HepG2 (cell line): ENCODE results near the gene TYROBP. TPM values are rescaled to one million over a fixed set of nuclear protein-coding genes. Genes with fewer than 3 reads are reported as not detected.
A peak's percentile ranks its signal among the peaks of the same experiment; 100 is the strongest.

Experiments
- ARNT2 ChIP-seq: sonication (generic); formaldehyde crosslinking; IDR thresholded peaks from 2 replicates; pipeline ENCODE4 v1.8.0; 2022; ENCODE audit warnings: mild to moderate bottlenecking, low read depth, missing genetic modification reagents, moderate library complexity
- HBP1 ChIP-seq: IDR thresholded peaks from 2 replicates; pipeline ENCODE4 v1.6.1; 2016; ENCODE audit warnings: low read depth, control low read depth
- MLX ChIP-seq: IDR thresholded peaks from 2 replicates; pipeline ENCODE4 v1.6.1; 2016
- MXD4 ChIP-seq: IDR thresholded peaks from 2 replicates; pipeline ENCODE4 v1.6.1; 2016; ENCODE audit warnings: mild to moderate bottlenecking, missing biosample characterization, missing genetic modification reagents
- PBX2 ChIP-seq: IDR thresholded peaks from 2 replicates; pipeline ENCODE4 v1.6.1; 2016; ENCODE audit warnings: control low read depth
- PRDM10 ChIP-seq: sonication (generic); formaldehyde crosslinking; IDR thresholded peaks from 2 replicates; pipeline ENCODE4 v1.4.0; 2020; ENCODE audit warnings: low read depth, missing genetic modification reagents
- SOX13 ChIP-seq, 3 experiments: fragments of 450-650 bp in 1 of 3; sonication (generic) in 1 of 3; formaldehyde crosslinking in 1 of 3; IDR thresholded peaks in 2 of 3; conservative IDR thresholded peaks in 1 of 3; 2 replicates each; pipeline versions ENCODE4 v1.5.0 to v1.6.1; 2016 to 2020; ENCODE audit warnings: antibody characterized with exemption in 1 of 3, mild to moderate bottlenecking in 1 of 3, missing compliant biosample characterization in 1 of 3, missing genetic modification reagents in 1 of 3, moderate library complexity in 1 of 3
- TGIF2 ChIP-seq: IDR thresholded peaks from 2 replicates; pipeline ENCODE4 v1.6.1; 2016; ENCODE audit warnings: control low read depth, missing compliant biosample characterization
- ZBED4 ChIP-seq: sonication (generic); formaldehyde crosslinking; IDR thresholded peaks from 2 replicates; pipeline ENCODE4 v1.4.0; 2020; ENCODE audit warnings: missing genetic modification reagents, borderline replicate concordance
- ZBTB39 ChIP-seq: sonication (generic); formaldehyde crosslinking; IDR thresholded peaks from 2 replicates; pipeline ENCODE4 v1.5.0; 2020; ENCODE audit warnings: missing genetic modification reagents
- ZKSCAN5 ChIP-seq: sonication (generic); formaldehyde crosslinking; IDR thresholded peaks from 2 replicates; pipeline ENCODE4 v1.5.1; 2020; ENCODE audit warnings: mild to moderate bottlenecking, missing genetic modification reagents
- ZNF776 ChIP-seq: sonication (generic); formaldehyde crosslinking; IDR thresholded peaks from 2 replicates; pipeline ENCODE4 v1.4.0; 2020; ENCODE audit warnings: mild to moderate bottlenecking, missing genetic modification reagents
- ZNF850 ChIP-seq: sonication (generic); formaldehyde crosslinking; conservative IDR thresholded peaks from 2 replicates; pipeline ENCODE4 v1.9.0; 2021; ENCODE audit warnings: mild to moderate bottlenecking, missing genetic modification reagents
- polyA plus RNA-seq, 8 experiments: library from polyadenylated mRNA; depleted of rRNA in 3 of 8; stranded (reverse) in 7 of 8; unstranded in 1 of 8; fragments of >200 nt; fragmentation: Illumina TruSeq in 4 of 8; extraction: Trizol in 4 of 8; gene quantifications; 2 replicates each; pipeline versions ENCODE4 v1.2.1 to v1.2.3, GENCODE V29; 2011 to 2016; ENCODE audit warnings: low read depth in 4 of 8, missing spikeins in 1 of 8, mixed read lengths in 1 of 8; ENCODE audit not compliant: insufficient read depth in 1 of 8
- total RNA-seq, 5 experiments: library from RNA; depleted of rRNA; stranded (reverse); fragments of >200 nt; fragmentation: Illumina TruSeq; extraction: Trizol; gene quantifications; 2 replicates each; pipeline ENCODE4 v1.2.3, GENCODE V29; 2016; ENCODE audit warnings: low read depth in 1 of 5

TYROBP gene
- total and polyA plus RNA-seq, 2 of the 13 experiments (the other 11 are each of a cell fraction or from before 2014, with no cell fraction given), result not detected

- TF ChIP-seq SOX13 (IDR thresholded peaks at IDR 0.05), result no peak
- peak in 1 of 2 experiments; percentile 27; a peak in 1 of 4 replicates for TF ChIP-seq SOX13 (CRISPR knock-in tag; conservative IDR thresholded peaks at IDR 0.05 in 1 of 2, IDR thresholded peaks at IDR 0.05 in 1 of 2)
- no peak for TF ChIP-seq ZNF850
- no peak for TF ChIP-seq TGIF2 (CRISPR knock-in tag)
- no peak for TF ChIP-seq ZBTB39 (CRISPR knock-in tag)
- TF ChIP-seq MLX (CRISPR knock-in tag), result peak; percentile 86
- TF ChIP-seq ZBED4 (CRISPR knock-in tag), result peak; percentile 33; the same call in 1 of the 2 replicates
- TF ChIP-seq PBX2 (CRISPR knock-in tag), result no peak
- TF ChIP-seq PRDM10 (CRISPR knock-in tag), result peak; percentile 70; the same call in 1 of the 2 replicates
- no peak for TF ChIP-seq ZNF776 (CRISPR knock-in tag)
- TF ChIP-seq MXD4, result peak; percentile 93
- TF ChIP-seq HBP1 (CRISPR knock-in tag), result no peak
- TF ChIP-seq ZKSCAN5 (CRISPR knock-in tag), result no peak
- TF ChIP-seq ARNT2, result peak; percentile 50; the same call in 1 of the 2 replicates
These were observed 23.2 kb upstream of the TYROBP start (continued) for GRCh38 chr19:35931161-35931873.
